H1 (cell line): ENCODE measurements around the gene GNL3L. TPM values are rescaled to one million over a fixed set of nuclear protein-coding genes. Genes with fewer than 3 reads are reported as not detected.

ENCODE experiments used
- HDAC2 ChIP-seq, 2 experiments: fragments of 300-600 bp in 1 of 2; sonication (generic) in 1 of 2; IDR thresholded peaks; 2 replicates each; pipeline ENCODE4 v1.6.1; 2011 to 2012; ENCODE audit warnings: low read depth in 2 of 2, low read length in 2 of 2, mild to moderate bottlenecking in 2 of 2, moderate library complexity in 2 of 2, borderline replicate concordance in 1 of 2, inconsistent platforms in 1 of 2
- RFX5 ChIP-seq: IDR thresholded peaks from 2 replicates; pipeline ENCODE4 v1.6.1; 2011; ENCODE audit warnings: low read depth, low read length, improper control_type of control experiment, borderline replicate concordance
- polyA plus RNA-seq, 7 experiments: library from polyadenylated mRNA; depleted of rRNA in 3 of 7; stranded (reverse) in 5 of 7; unstranded in 2 of 7; fragments of >200 nt in 5 of 7; fragments of 200-250 nt in 2 of 7; gene quantifications; 1 replicate in 5 of 7; 2 replicates in 1 of 7; 4 replicates in 1 of 7; pipeline versions ENCODE4 v1.2.1 to v1.2.3, GENCODE V29; 2011 to 2013; ENCODE audit warnings: missing spikeins in 2 of 7, mixed read lengths in 2 of 7
- total RNA-seq: library from RNA; stranded (reverse); fragmentation: NEBNext Ultra II Directional; extraction: Animal tissue kit (Norgen Biotek cat#: 25700); gene quantifications from 2 replicates; pipeline ENCODE4 v1.2.1, GENCODE V29; 2021

GNL3L gene
- total and polyA plus RNA-seq, 2 of the 8 experiments (the other 6 are each of a cell fraction or from before 2014, with no cell fraction given): 19.1 to 71.2 TPM

GRCh38 chrX:54560411-54560810, 30.4 kb downstream of the GNL3L start (continued):
- no peak for TF ChIP-seq RFX5
- TF ChIP-seq HDAC2 (IDR thresholded peaks at IDR 0.05; ENCODE audit: borderline replicate concordance in 1 of 2, low read depth in 2 of 2, low read length in 2 of 2): no peak
- TF ChIP-seq, all 59 proteins: peak for 0
